ENCODE data around the gene AHCTF1.
A peak's percentile ranks its signal among the peaks of the same experiment; 100 is the strongest.
"Not testable (repeated sequence)": the region's sequence is repeated elsewhere in the genome, so short reads cannot be mapped to it uniquely, and the experiment has no call there.

Gene AHCTF1

GRCh38 chr1:246831543-246831942 lies 100.2 kb downstream of the AHCTF1 start:
- DNase-seq: no peak

GRCh38 chr1:246828818-246829217 lies 102.9 kb downstream of the AHCTF1 start:
- no peak for DNase-seq

- DNase-seq: no peak
Observed at GRCh38 chr1:246827396-246827795, 104.4 kb downstream of the AHCTF1 start.

- DNase-seq: no peak
Observed at GRCh38 chr1:246825557-246826175, 106.1 kb downstream of the AHCTF1 start.

GRCh38 chr1:246824541-246824940 lies 107.2 kb downstream of the AHCTF1 start:
- DNase-seq: no peak

- not testable (repeated sequence) for DNase-seq
Observed at GRCh38 chr1:246822154-246822553, 109.6 kb downstream of the AHCTF1 start.

GRCh38 chr1:246820666-246821065 lies 111.1 kb downstream of the AHCTF1 start:
- DNase-seq: no peak

- peak in 2 of 4 experiments; percentile 22 to 32 for DNase-seq
Observed at GRCh38 chr1:246817778-246818177, 114.0 kb downstream of the AHCTF1 start.

- no peak for DNase-seq
Observed at GRCh38 chr1:246815693-246816270, 116.0 kb downstream of the AHCTF1 start.

- DNase-seq: no peak
Observed at GRCh38 chr1:246814890-246815289, 116.9 kb downstream of the AHCTF1 start.

- not testable (repeated sequence) for DNase-seq
Observed at GRCh38 chr1:246813325-246813724, 118.4 kb downstream of the AHCTF1 start.

GRCh38 chr1:246811985-246812384 lies 119.8 kb downstream of the AHCTF1 start:
- no peak for DNase-seq

GRCh38 chr1:246809473-246809872 lies 122.3 kb downstream of the AHCTF1 start:
- DNase-seq: no peak

GRCh38 chr1:246805135-246805716 lies 126.5 kb downstream of the AHCTF1 start:
- DNase-seq: no peak

- DNase-seq: no peak
Observed at GRCh38 chr1:246803883-246804282, 127.9 kb downstream of the AHCTF1 start.

GRCh38 chr1:246803373-246803772 lies 128.4 kb downstream of the AHCTF1 start:
- DNase-seq: no peak

- DNase-seq: no peak
Observed at GRCh38 chr1:246801241-246802020, 130.3 kb downstream of the AHCTF1 start.

GRCh38 chr1:246800756-246801155 lies 131.0 kb downstream of the AHCTF1 start:
- no peak for DNase-seq

- no peak for DNase-seq
Observed at GRCh38 chr1:246800356-246800755, 131.4 kb downstream of the AHCTF1 start.

- DNase-seq: no peak
Observed at GRCh38 chr1:246798606-246799496, 132.9 kb downstream of the AHCTF1 start.

- DNase-seq: no peak
Observed at GRCh38 chr1:246798107-246798506, 133.6 kb downstream of the AHCTF1 start.

- no peak for DNase-seq
Observed at GRCh38 chr1:246797597-246797996, 134.2 kb downstream of the AHCTF1 start.

- no peak for DNase-seq
Observed at GRCh38 chr1:246797157-246797556, 134.6 kb downstream of the AHCTF1 start.
